CD4-positive, alpha-beta T cell (primary cell): ENCODE measurements around the gene MAPT. TPM values are rescaled to one million over a fixed set of nuclear protein-coding genes. Genes with fewer than 3 reads are reported as not detected.

Source experiments
- ATAC-seq: fragments of 200-7000 bp; cut with Tn5 transposase; one replicate; pipeline ENCODE4 v1.10.0; 2022; ENCODE audit warnings: mild to moderate bottlenecking; ENCODE audit not compliant: poor library complexity
- CTCF ChIA-PET: fragments of 350-600 bp; sonication (Branson Sonifier 250); formaldehyde crosslinking; loops from one replicate; lab custom pipeline; 2021; ENCODE audit warnings: antibody characterized with exemption, inconsistent platforms; lab: Charles Lee
- POLR2A ChIA-PET: fragments of 350-600 bp; sonication (Branson Sonifier 250); formaldehyde crosslinking; loops from one replicate; lab custom pipeline; 2021; ENCODE audit warnings: antibody characterized with exemption, inconsistent platforms; lab: Charles Lee
- DNase-seq, 14 experiments: peaks; one replicate each; pipeline ENCODE4 v3.0.0-alpha.2; 2013 to 2020; ENCODE audit warnings: mixed read lengths in 2 of 14
- H3K27ac ChIP-seq, 2 donors: one replicate each; pipeline versions ENCODE4 v1.5.1 to v1.7.0; 2013; ENCODE audit warnings: low read length in 2 of 2, low read depth in 1 of 2, mild to moderate bottlenecking in 1 of 2
- H3K27me3 ChIP-seq, 2 experiments: 1 replicate in 1 of 2; 2 replicates in 1 of 2; pipeline versions ENCODE4 v1.6.1 to v1.7.0; 2013; ENCODE audit warnings: low read length in 2 of 2, control low read depth in 1 of 2, mild to moderate bottlenecking in 1 of 2, moderate library complexity in 1 of 2; ENCODE audit not compliant: insufficient read depth in 2 of 2, control insufficient read depth in 1 of 2
- H3K36me3 ChIP-seq: one replicate; pipeline ENCODE4 v1.6.1; 2013; ENCODE audit warnings: low read length, control low read depth; ENCODE audit not compliant: insufficient read depth
- H3K4me1 ChIP-seq: one replicate; pipeline ENCODE4 v1.6.1; 2013; ENCODE audit warnings: low read length, control low read depth; ENCODE audit not compliant: insufficient read depth
- H3K4me3 ChIP-seq: one replicate; pipeline ENCODE4 v1.5.1; 2013; ENCODE audit warnings: mild to moderate bottlenecking, low read length, moderate library complexity
- H3K9me3 ChIP-seq, 2 experiments: 1 replicate in 1 of 2; 2 replicates in 1 of 2; pipeline versions ENCODE4 v1.6.1 to v1.7.0; 2013; ENCODE audit warnings: low read length in 2 of 2, mild to moderate bottlenecking in 2 of 2, control low read depth in 1 of 2, moderate library complexity in 1 of 2; ENCODE audit not compliant: control insufficient read depth in 1 of 2, insufficient read depth in 1 of 2
- H3K27ac Mint-ChIP-seq: one replicate; pipeline ENCODE4 v1.8.0; 2020; ENCODE audit warnings: mixed read lengths
- H3K27me3 Mint-ChIP-seq: one replicate; pipeline ENCODE4 v1.8.0; 2021; ENCODE audit warnings: mixed read lengths
- H3K36me3 Mint-ChIP-seq: one replicate; pipeline ENCODE4 v1.8.0; 2021; ENCODE audit warnings: low read depth, mixed read lengths
- H3K4me1 Mint-ChIP-seq: one replicate; pipeline ENCODE4 v1.8.0; 2021; ENCODE audit warnings: low read depth, mixed read lengths
- H3K4me3 Mint-ChIP-seq: one replicate; pipeline ENCODE4 v1.8.0; 2020; ENCODE audit warnings: mild to moderate bottlenecking, mixed read lengths
- H3K9me3 Mint-ChIP-seq: one replicate; pipeline ENCODE4 v1.8.0; 2020; ENCODE audit warnings: mixed read lengths
- CTCF ChIP-seq: fragments of 200-600 bp; IDR thresholded peaks from one replicate; pipeline ENCODE4 v1.8.0; 2022; ENCODE audit warnings: antibody characterized with exemption, mild to moderate bottlenecking
- intact Hi-C, 2 experiments: fragments of 100-400 bp; cut with DNase I in 1 of 2; cut with micrococcal nuclease in 1 of 2; formaldehyde crosslinking; loops; one replicate each; pipeline versions ENCODE4 v1.15.1 to v1.9.0; 2023 to 2025; cut with DNase I, micrococcal nuclease
- total RNA-seq, 174 experiments: library from RNA in 2 of 174; stranded (reverse) in 2 of 174; gene quantifications; one replicate each; pipeline ENCODE4 v1.2.3 and lab custom pipeline; 2021 to 2026

MAPT gene
- total RNA-seq, 2 experiments from 2014 or later: 0.41 to 0.53 TPM

DNA sequence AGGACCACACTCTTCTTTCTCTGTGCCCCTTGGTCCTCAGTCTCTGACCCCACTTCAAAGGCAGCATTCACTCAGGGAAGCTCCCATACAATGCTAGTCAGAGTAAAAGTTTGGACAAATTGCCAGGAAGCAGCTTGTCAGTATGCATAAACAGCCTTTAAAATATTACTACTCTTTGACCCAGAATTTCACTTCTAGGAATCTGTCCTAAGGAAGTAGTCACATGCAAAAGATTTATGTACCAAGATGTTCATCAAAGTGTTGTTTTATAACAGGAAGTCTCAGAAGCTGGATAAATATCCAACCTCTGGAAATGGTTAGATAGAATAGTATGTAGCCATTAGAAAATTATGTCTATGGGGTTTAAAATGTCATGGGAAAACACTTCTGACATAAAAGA lies 31.0 kb downstream of the MAPT start:
- Mint-ChIP-seq H3K27ac (no peak overlapping the region), H3K36me3 (no peaks in the 10 kb centered on the region), H3K4me3 (no peak overlapping the region), H3K4me1 (no peaks in the 10 kb centered on the region), H3K27me3 (peaks cover 22% of the 10 kb centered on the region), H3K9me3 (peaks cover 2% of the 10 kb centered on the region)
- Histone ChIP-seq H3K9me3 (no peaks in the 10 kb centered on the region), H3K27me3 (no peaks in the 10 kb centered on the region), H3K27ac (no peak overlapping the region), H3K36me3 (no peaks in the 10 kb centered on the region), H3K4me1 (no peaks in the 10 kb centered on the region), H3K4me3 (no peak overlapping the region)
- no peak for DNase-seq
- ChIA-PET CTCF (no interaction called here), POLR2A (no interaction called here)
- no peak for TF ChIP-seq CTCF
- no peak for ATAC-seq
- intact Hi-C loops: no loop called here

DNA sequence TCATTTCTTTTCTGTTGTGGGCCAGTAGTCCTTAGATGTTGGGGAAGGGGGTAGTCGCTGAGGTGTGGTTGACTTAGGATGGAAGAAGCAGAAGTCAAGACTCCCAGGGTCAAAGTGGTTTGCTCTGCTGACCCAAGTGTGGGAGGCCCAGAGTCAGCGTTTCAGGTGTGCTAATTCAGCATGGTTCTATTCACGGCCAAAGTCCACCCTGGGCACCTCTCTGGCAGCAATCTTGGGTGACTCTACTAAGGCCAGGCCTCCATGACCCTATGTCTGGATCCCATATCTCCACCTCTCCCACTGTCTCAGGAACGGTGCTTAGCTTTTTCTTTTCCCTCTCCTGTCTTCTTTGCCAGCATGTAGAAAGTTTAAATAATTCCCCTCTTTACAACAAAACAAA lies 32.9 kb downstream of the MAPT start:
- Histone ChIP-seq H3K27ac (no peak overlapping the region), H3K36me3 (no peaks in the 10 kb centered on the region), H3K4me1 (no peaks in the 10 kb centered on the region), H3K27me3 (no peaks in the 10 kb centered on the region), H3K9me3 (no peaks in the 10 kb centered on the region), H3K4me3 (no peak overlapping the region)
- H3K27ac Mint-ChIP-seq: no peak overlapping the region
- H3K9me3 Mint-ChIP-seq: peaks cover 2% of the 10 kb centered on the region
- H3K4me3 Mint-ChIP-seq: no peak overlapping the region
- no peaks in the 10 kb centered on the region for H3K4me1 Mint-ChIP-seq
- ATAC-seq (no peak), DNase-seq (no peak)
- CTCF ChIA-PET: no interaction called here
- no peaks in the 10 kb centered on the region for H3K36me3 Mint-ChIP-seq
- POLR2A ChIA-PET: no interaction called here
- TF ChIP-seq CTCF: no peak
- H3K27me3 Mint-ChIP-seq: peaks cover 28% of the 10 kb centered on the region
- intact Hi-C loops: no loop called here

- Histone ChIP-seq H3K27ac (no peak overlapping the region), H3K36me3 (no peaks in the 10 kb centered on the region), H3K4me1 (no peaks in the 10 kb centered on the region), H3K4me3 (no peak overlapping the region), H3K27me3 (no peaks in the 10 kb centered on the region), H3K9me3 (no peaks in the 10 kb centered on the region)
- CTCF ChIA-PET: no interaction called here
- TF ChIP-seq CTCF: no peak
- DNase-seq: no peak
- no peak overlapping the region for H3K27ac Mint-ChIP-seq
- POLR2A ChIA-PET: no interaction called here
- ATAC-seq: no peak
- intact Hi-C loops: no loop called here
- H3K36me3 Mint-ChIP-seq: no peaks in the 10 kb centered on the region
- no peaks in the 10 kb centered on the region for H3K4me1 Mint-ChIP-seq
- peaks cover 36% of the 10 kb centered on the region for H3K27me3 Mint-ChIP-seq
- no peak overlapping the region for H3K4me3 Mint-ChIP-seq
- H3K9me3 Mint-ChIP-seq: peaks cover 2% of the 10 kb centered on the region
Observed at GRCh38 chr17:45929344-45929743, 35.0 kb downstream of the MAPT start.
